C1 segment of cervical spinal cord (tissue), 14 donors: ENCODE results near the gene STRIP1.
A peak's percentile ranks its signal among the peaks of the same experiment; 100 is the strongest.
"Not testable (repeated sequence)": the region's sequence is repeated elsewhere in the genome, so short reads cannot be mapped to it uniquely, and the experiment has no call there.

Experiments
- DNase-seq, 14 donors: peaks; one replicate each; lab custom pipeline; 2025; lab: John Stamatoyannopoulos, UW

STRIP1 gene

DNA sequence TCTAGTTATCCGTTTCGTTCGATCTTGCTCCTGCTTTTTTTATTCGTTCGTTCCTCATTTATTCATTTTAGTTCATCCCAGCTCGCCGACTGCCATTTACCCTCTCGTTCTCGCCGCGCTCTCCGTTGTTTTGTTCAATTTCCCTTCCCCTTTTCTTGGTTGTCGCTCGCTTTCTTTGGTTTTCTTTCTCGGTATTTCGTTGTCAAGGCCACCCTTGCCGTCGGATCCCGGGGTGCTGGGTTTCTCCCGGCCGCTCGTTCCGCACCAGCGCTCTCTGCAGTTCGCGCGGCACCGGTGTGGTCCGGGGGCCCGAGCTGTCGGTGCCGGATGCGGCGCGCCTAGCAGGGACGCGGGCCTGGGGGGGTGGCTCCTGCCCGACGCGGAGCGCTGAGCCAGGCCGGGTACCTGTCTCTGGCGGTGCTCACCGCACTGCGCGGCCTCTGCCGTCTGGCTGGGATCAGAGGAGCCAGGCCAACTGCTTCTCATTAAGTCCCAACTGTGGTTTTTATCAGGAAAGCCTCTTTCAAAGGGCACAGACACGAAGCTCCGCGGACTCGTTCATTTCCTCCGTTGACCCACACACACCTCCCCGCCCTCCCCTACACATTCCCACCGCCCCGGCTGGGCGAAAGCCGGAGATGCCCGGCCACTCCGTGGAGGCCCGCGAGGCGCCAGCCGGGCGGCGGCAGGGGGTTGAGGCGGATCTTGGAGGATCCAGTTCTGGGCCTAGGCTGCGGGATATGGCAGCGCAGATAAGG is 34.4 kb downstream of the STRIP1 start:
- no peak for DNase-seq

DNA sequence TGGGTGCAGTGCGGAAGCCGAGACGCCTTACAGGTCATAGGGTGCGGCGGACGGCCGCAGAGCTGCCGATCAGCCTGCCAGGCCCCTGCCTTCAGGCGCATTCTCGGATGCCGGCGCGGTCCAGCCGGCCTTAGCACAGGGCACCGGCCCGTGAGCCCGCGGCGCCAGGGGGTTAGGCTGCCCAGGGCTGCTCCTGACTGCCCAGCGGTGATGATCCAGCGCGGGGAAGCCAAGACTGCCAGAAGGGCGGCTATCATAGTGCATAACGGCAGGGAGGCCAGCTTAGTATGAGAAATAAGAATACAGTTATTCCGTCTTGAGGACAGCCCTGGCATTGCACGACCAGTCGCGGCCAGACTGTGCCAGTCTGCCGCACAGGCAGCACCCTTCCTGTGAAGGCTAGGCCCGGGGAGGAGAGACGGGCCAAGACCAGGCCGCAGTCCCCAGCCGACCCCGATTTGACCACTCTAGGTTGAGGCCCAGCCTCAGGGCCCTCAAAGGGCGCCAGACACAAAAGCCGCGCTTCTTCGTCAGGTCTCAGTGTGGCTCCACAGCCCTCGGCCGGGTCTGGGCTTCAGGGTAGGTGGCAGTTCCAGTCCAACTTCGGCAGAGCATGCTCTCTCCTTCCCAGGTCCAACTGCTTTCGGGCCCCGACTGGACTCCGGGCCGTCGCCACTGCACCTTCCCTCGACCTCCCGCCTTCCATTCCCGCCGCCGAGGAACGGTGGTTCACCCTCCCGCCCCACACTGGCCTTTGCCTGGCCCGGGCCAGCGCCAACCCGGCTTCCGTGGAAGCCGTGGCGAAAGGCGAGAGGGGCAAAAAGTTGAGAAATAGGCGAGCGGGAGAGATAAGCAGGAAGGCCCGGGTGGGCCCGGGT is 35.2 kb downstream of the STRIP1 start:
- DNase-seq, result no peak

GRCh38 chr1:110070282-110070669 is 35.9 kb downstream of the STRIP1 start:
- no peak for DNase-seq

GRCh38 chr1:110070671-110071242 is 36.3 kb downstream of the STRIP1 start, which contains the start of gene ALX3:
Gene ALX3 (minus strand): TSS chr1:110070672. CDS start chr1:110070612, 60 bp downstream.
- DNase-seq, result no peak

DNA sequence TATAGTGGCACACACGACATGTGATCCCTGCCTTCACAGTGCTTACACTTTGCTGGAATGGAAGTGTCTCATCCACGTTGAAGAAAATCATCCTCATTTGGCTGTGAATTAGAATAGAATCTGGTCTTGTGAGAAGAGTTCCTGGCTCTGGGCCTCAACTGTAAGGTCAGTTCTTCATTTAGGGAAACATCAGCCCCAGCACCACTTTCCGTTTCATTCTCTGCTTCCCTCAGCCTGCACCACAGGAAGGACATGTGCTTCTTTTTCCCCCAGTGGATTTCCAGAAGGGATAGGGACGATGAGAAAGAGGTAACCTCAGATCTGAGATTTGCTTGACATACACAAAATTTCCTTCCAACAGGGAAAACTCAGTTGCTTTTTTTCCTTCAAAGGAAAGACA is 39.7 kb downstream of the STRIP1 start:
- no peak for DNase-seq

DNA sequence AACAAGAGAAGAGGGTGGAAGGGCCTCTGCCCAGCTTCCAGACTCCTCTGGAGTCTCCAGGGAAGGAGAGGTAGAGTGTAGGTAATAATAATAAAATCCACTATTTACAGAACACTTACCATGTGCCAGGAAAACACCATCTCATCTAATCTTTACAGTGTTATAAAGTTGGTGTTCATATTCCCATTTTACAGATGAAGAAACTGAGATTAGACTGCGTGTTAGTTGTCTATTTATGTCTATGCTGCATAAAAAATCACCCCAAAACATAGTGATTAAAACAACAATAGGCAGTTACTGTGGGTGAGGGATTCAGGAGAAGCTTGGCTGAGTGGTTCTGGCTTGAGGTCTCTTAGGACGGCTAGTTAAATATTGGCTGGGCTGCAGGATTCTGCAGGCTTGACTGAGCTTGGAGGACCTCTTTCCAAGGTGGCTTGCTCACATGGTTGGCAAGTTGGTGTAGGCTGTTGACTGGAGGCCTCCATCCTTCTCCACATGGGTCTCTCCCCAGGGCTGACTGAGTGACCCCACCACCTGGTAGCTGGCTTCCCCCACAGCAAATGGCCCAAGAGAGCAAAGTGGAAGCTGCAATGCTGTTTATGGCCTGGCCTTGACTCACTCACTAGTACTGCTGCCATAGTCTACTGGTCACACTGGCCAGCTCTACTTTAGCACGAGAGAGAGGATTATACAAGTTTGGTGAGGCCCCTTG is 42.5 kb downstream of the STRIP1 start:
- no peak for DNase-seq

DNA sequence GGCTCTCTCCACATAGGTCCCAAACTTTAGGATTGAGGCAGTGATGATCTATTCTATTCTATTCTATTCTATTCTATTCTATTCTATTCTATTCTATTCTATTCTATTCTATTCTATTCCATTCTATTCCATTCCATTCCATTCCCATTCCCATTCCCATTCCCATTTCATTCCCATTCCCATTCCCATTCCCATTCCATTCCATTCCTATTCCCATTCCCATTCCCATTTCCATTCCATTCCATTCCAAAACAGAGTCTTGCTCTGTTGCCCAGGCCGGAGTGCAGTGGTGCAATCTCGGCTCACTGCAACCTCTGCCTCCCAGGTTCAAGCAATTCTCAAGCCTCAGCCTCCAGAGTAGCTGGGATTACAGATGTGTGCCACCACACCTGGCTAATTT is 45.6 kb downstream of the STRIP1 start:
- not testable (repeated sequence) for DNase-seq

- no peak for DNase-seq
Observed at GRCh38 chr1:110081061-110081460, 46.6 kb downstream of the STRIP1 start.

DNA sequence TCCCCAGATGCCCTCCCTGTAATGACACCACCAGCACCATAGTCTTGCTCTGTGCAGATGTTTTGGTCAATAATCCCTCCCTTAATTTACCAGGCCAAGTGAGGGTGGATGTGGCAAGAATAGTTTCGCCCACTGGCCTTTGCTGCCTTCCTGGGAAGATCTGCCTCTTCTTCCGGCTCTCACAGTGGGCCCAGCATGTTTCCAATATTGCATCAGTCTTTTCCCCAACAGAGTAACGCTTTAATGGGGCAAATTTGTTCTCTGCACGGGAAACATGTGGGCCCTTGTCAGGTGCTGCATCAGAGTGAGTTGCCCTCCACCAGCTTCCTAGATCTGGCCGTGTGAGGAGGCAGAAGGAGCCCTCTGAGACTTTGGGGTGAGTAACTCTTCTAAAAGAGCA is 48.1 kb downstream of the STRIP1 start:
- no peak for DNase-seq

DNA sequence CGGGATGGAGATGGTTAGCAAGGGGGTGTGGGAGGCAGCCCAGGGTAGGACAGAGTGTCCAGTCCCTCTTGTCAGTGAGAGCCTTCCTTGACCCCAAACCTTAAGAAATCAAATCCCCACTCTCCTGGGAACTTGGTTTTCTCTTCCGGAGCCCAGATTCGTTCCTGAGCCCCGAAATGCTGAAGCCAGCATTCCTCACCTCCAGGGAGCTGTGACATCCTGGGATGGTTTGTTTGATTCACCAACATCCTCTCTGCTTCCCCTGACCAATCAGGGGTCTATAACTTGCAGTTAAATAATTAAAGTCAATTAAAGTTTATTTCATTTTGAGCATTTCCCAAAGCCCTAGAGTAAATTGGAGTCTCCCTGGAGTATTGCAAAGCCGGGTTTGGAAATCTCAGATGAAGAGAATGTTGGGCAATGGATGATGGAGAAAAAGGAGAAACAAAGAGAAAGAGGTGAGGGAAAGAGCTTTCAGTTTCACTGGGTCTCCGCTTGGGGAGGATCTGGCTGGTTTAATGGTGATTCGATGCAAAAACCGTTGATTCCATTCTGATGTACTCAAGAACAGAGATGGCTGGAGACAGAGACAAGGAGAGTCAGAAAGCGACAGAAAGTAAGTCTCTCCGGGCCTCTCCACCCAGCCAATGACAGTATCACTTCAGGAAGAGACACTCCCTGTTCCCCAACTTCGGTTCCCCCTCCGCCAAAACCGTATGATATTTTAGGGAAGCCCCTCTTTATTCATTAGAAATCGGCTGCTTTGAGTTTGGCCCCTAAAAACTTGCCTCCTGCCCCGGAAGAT is 48.8 kb downstream of the STRIP1 start:
- DNase-seq, result no peak

DNA sequence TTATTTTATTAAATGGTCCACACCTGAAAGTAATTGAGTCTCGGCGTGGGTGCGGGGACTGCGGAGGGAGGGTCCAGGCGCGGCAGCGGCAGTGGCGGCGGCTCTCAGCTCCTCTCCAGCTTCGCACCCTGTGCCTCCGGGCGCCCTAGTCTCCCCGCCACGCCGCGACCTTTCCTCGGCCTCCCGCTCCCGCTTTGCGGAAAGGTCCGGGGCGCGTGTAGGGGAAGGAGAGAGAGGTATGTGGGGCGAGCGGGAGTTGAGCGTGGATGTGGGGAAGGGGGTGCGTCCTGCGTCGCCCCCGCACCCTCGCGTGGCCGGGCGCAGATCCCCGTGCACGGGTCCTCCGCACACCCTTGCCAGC is 49.4 kb downstream of the STRIP1 start:
- DNase-seq, result no peak

GRCh38 chr1:110084227-110085078 is 50.0 kb downstream of the STRIP1 start:
- peak in 2 of 14 donors; percentile 35 to 36 for DNase-seq

DNA sequence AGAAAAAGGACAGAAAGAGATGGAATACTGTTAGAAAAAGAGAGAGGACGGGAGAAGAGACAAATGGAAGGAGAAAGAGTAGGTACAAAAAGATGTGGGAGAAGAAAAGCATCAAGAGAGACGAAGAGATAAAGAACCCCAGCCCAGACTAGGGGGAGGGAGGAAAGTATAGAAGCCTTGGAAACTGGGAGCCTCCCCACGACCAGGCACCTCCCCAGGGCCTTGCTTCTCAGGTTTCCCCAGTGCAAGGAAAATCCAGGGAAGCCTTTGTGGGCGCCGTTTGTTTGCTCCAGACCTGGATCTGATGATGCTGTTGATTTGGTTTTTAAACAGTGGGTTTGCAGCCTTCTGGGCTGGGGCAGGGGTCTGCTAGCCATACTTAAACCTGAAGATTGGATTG is 51.2 kb downstream of the STRIP1 start:
- DNase-seq, result no peak

GRCh38 chr1:110086961-110087360 is 52.5 kb downstream of the STRIP1 start:
- no peak for DNase-seq

DNA sequence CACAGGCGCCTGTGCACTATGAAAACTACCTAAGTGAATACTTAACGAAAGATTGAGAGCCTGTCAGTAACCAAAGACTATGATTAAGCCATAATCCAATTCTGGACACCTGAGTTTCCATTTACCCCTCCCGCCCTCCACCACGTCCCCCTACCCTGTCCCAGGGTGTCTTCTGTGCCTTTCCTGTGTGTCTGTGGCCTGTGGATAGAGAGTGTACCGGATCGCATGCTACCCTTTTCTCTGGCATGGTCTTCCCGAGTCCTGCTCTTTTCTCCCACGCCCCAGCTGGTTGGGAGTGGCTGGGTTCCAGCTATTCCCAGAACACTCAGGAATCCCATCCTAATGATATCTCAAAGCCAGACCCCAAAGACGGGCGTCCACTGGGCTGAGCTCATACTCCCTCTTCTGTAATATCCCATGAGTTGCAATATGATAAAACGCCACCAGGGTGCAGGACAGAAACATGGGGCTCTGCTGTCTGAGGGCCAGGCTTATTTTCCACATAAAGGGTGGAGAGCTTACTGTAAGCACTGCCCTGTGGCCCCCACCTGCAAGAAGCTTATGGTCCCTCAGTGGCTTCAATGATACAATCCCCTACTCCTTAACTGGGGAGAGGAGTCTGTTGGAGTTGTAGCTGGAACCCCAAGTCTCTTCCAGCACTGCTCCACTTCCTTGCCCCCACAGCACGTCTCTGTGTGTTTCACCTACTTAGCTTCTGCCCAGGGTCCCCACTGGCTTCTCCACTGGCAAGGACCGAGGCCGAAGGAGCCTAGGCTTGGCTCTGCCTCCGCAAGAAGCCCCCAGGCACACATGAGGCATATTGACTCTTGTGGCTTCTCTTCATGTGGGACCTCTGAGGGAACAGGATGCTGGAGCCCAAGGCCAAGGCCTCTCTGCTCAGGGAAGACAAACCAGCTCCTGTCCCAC is 53.7 kb downstream of the STRIP1 start:
- peak in 3 of 14 donors; percentile 4 to 10 (median 9) for DNase-seq

DNA sequence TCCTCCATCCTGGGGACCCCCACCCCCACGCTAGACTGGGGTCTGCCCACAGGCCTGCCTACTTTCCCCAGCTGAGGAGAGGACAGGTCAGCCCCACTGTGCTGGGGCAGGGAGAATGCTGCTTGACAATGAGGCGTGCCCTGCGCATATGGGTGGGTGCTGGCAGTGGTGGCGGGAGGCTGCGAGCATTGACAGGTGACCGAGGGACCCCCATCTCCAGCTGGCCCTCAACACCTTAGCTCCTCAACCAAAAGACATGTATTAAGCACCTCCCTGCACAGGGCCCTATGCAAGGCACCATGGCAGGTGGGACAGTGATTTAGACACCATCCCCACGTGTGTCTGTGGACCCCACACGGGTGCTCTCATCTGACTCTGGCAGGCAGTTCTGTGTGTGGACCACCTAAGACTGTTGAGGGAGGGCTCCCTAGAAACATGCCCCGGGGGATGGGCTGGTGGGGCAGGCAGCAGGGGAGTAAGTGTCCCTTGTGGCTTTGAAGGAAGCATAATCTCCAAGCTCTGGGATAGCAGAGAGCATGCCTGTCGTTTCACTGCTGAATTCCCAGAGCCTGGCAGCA is 54.4 kb downstream of the STRIP1 start:
- no peak for DNase-seq

DNA sequence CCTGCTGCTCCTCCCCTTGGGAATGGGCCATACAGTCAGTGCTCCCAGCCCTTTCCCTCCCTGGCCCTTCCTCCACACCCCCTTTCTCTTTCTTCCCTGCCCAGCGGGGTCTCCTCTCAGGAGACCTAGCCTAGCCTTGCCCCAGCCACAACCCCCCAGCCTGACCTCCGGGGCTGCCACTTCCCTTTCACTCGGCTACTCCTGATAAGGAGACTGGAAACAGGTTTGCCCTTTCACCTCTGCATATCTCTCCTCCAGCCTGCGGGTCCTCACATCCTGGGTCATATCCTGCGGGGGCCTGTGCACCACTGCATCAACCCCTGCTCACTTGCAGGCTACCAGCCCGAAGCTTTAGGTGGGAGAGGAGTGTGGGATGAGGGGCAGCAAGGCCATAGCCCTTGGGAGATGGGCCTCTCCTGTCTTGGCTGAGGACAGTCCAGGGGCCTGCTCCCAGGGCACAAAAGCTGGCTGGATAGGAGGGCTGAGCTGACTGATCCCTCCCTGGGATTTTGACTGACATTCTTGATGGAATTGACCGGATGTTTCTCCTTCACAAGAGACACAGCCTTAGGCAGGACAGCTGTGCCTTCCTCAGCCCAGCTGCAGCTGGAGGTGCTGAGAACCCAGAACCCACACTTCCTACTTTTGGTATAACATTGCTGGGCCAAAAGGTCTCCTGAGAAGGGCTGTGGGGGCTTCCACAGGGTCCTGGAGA is 55.3 kb downstream of the STRIP1 start:
- no peak for DNase-seq

GRCh38 chr1:110091381-110091780 is 57.0 kb downstream of the STRIP1 start:
- no peak for DNase-seq
